ENCODE measurements around the gene PRKG1. TPM values are rescaled to one million over a fixed set of nuclear protein-coding genes. Genes with fewer than 3 reads are reported as not detected.

PRKG1 gene
- total RNA-seq, 5 donors from 2014 or later (not counting 1 experiment from before 2014, with no cell fraction given): 0.03 to 0.26 (median 0.19) TPM; not detected in 1

DNA sequence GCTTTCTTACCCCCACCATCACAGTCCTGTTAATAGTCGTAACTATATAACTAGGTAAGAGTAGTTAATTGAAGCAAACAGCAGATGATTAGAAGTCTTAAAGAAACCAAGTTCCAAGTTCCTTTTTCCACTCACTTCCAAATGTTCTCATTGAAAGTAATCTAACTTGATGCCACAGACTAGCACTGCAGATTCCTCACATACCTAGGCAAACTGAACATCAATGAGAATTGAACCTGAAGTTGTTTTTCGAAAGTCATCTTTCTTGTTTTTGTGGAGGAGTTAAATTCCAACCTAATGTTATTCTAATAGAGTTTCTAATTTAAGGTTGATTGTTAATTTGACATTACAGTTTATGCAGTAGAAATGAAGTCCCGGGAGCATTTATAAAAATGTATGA lies 5.5 kb downstream of the PRKG1 start:
- peaks cover 17 to 31% of the 10 kb centered on the region in 2 donors for H3K27me3 Mint-ChIP-seq

GRCh38 chr10:51080311-51081006 lies 6.2 kb downstream of the PRKG1 start:
- H3K27ac Mint-ChIP-seq: no peak overlapping the region
- 27% methylated on average over 1 of the region's 5 CpGs for WGBS (ENCODE audit: insufficient coverage)
- H3K36me3 Mint-ChIP-seq: no peaks in the 10 kb centered on the region
- Histone ChIP-seq H3K36me3 (ENCODE audit: control insufficient read depth in 2 of 2, extremely low read depth in 1 of 2, insufficient read depth in 1 of 2, low read length in 1 of 2) (no peaks in the 10 kb centered on the region), H3K9me3 (no peaks in the 10 kb centered on the region), H3K27me3 (replicated peaks in 1 of 2; ENCODE audit: control insufficient read depth in 2 of 2, extremely low read depth in 1 of 2, insufficient read depth in 2 of 2, low read length in 1 of 2) (peaks cover 2 to 3% of the 10 kb centered on the region in 2 experiments), H3K4me3 (ENCODE audit: control insufficient read depth in 1 of 2, extremely low read depth in 1 of 2, low read length in 1 of 2) (no peak overlapping the region), H3K27ac (ENCODE audit: low read length) (no peak overlapping the region), H3K4me1 (ENCODE audit: control insufficient read depth in 1 of 2, extremely low read depth in 1 of 2, insufficient read depth in 2 of 2, low read length in 2 of 2) (no peaks in the 10 kb centered on the region)
- peaks cover 10 to 28% of the 10 kb centered on the region in 2 donors for H3K27me3 Mint-ChIP-seq
- POLR2A ChIA-PET: interaction anchor here in 1 of 2 donors (0.6 kb wide), 1 partner anchor 9 kb away, joined by 3 read pairs; no protein-coding TSS in a partner anchor
- peaks cover 0 to 3% (median 0%) of the 10 kb centered on the region in 3 donors for H3K9me3 Mint-ChIP-seq
- CTCF ChIA-PET: no interaction called here
- H3K4me1 Mint-ChIP-seq: peaks cover 0 to 2% (median 0%) of the 10 kb centered on the region in 3 donors
- DNase-seq (no peak), ATAC-seq (replicated peaks in 1 of 4) (no peak)
- no peak overlapping the region for H3K4me3 Mint-ChIP-seq

More for the DNA sequence above, 5.5 kb downstream of the PRKG1 start:
- Histone ChIP-seq H3K4me1 (ENCODE audit: control insufficient read depth in 1 of 2, extremely low read depth in 1 of 2, insufficient read depth in 2 of 2, low read length in 2 of 2) (peaks cover 0 to 2% of the 10 kb centered on the region in 2 experiments), H3K36me3 (ENCODE audit: control insufficient read depth in 2 of 2, extremely low read depth in 1 of 2, insufficient read depth in 1 of 2, low read length in 1 of 2) (no peaks in the 10 kb centered on the region), H3K27me3 (replicated peaks in 1 of 2; ENCODE audit: control insufficient read depth in 2 of 2, extremely low read depth in 1 of 2, insufficient read depth in 2 of 2, low read length in 1 of 2) (peaks cover 2 to 7% of the 10 kb centered on the region in 2 experiments), H3K4me3 (ENCODE audit: control insufficient read depth in 1 of 2, extremely low read depth in 1 of 2, low read length in 1 of 2) (no peak overlapping the region), H3K27ac (ENCODE audit: low read length) (no peak overlapping the region), H3K9me3 (no peaks in the 10 kb centered on the region)
- WGBS (ENCODE audit: insufficient coverage): no CpG with 5 or more reads among the region's 3 CpGs
- CTCF ChIA-PET: no interaction called here
- no peak overlapping the region for H3K27ac Mint-ChIP-seq
- ATAC-seq (replicated peaks in 1 of 4): no peak
- no peak for DNase-seq
- no peaks in the 10 kb centered on the region for H3K36me3 Mint-ChIP-seq
- POLR2A ChIA-PET: no interaction called here
- H3K4me3 Mint-ChIP-seq: no peak overlapping the region
- H3K4me1 Mint-ChIP-seq: peaks cover 5 to 9% (median 7%) of the 10 kb centered on the region in 3 donors
- no peaks in the 10 kb centered on the region for H3K9me3 Mint-ChIP-seq

DNA sequence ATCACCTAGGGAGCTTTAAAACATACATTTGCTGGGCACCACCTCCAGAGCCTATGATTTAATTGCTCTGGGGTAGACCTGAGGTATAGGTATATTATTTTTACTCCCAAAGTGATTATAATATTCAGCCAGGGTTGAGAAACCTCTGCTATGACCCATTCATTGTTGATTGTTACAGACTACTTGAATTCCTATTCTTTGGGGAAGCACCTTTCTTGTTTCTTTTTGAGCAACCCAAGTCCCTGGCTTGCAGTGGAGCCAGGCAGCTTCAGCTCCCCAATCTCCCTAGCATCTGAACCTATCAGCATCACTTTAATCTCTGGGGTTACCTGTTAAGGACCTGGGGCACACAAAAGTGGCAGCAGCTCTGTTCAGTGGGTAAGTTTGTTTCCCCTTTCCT lies 8.6 kb downstream of the PRKG1 start:
- H3K4me3 ChIP-seq (ENCODE audit: control insufficient read depth in 1 of 2, extremely low read depth in 1 of 2, low read length in 1 of 2): no peak overlapping the region
- H3K4me1 Mint-ChIP-seq: no peaks in the 10 kb centered on the region
- peaks cover 0 to 3% of the 10 kb centered on the region in 2 experiments for H3K27me3 ChIP-seq (replicated peaks in 1 of 2; ENCODE audit: control insufficient read depth in 2 of 2, extremely low read depth in 1 of 2, insufficient read depth in 2 of 2, low read length in 1 of 2)
- H3K9me3 ChIP-seq: no peaks in the 10 kb centered on the region
- H3K36me3 ChIP-seq (ENCODE audit: control insufficient read depth in 2 of 2, extremely low read depth in 1 of 2, insufficient read depth in 1 of 2, low read length in 1 of 2): no peaks in the 10 kb centered on the region
- DNase-seq: no peak
- ChIA-PET POLR2A (no interaction called here), CTCF (interaction anchor here in 1 of 2 donors (0.6 kb wide), 1 partner anchor 508 kb away, joined by 5 read pairs; no protein-coding TSS in a partner anchor)
- ATAC-seq (replicated peaks in 1 of 4): no peak
- peaks cover 0 to 3% (median 0%) of the 10 kb centered on the region in 3 donors for H3K9me3 Mint-ChIP-seq
- H3K36me3 Mint-ChIP-seq: no peaks in the 10 kb centered on the region
- H3K4me1 ChIP-seq (ENCODE audit: control insufficient read depth in 1 of 2, extremely low read depth in 1 of 2, insufficient read depth in 2 of 2, low read length in 2 of 2): no peaks in the 10 kb centered on the region
- H3K27ac Mint-ChIP-seq: no peak overlapping the region
- no peak overlapping the region for H3K27ac ChIP-seq (ENCODE audit: low read length)
- H3K27me3 Mint-ChIP-seq: peaks cover 3 to 15% of the 10 kb centered on the region in 2 donors
- H3K4me3 Mint-ChIP-seq: no peak overlapping the region

- ChIA-PET POLR2A (no interaction called here), CTCF (interaction anchor here in 1 of 2 donors (0.6 kb wide), 1 partner anchor 507 kb away, joined by 5 read pairs; no protein-coding TSS in a partner anchor)
- no peak overlapping the region for H3K4me3 ChIP-seq (ENCODE audit: control insufficient read depth in 1 of 2, extremely low read depth in 1 of 2, low read length in 1 of 2)
- Mint-ChIP-seq H3K27ac (no peak overlapping the region), H3K9me3 (peaks cover 0 to 3% (median 0%) of the 10 kb centered on the region in 3 donors), H3K4me3 (no peak overlapping the region), H3K4me1 (no peaks in the 10 kb centered on the region), H3K27me3 (peaks cover 3 to 15% of the 10 kb centered on the region in 2 donors), H3K36me3 (no peaks in the 10 kb centered on the region)
- no peaks in the 10 kb centered on the region for H3K4me1 ChIP-seq (ENCODE audit: control insufficient read depth in 1 of 2, extremely low read depth in 1 of 2, insufficient read depth in 2 of 2, low read length in 2 of 2)
- no peak for ATAC-seq (replicated peaks in 1 of 4)
- no peaks in the 10 kb centered on the region for H3K27me3 ChIP-seq (replicated peaks in 1 of 2; ENCODE audit: control insufficient read depth in 2 of 2, extremely low read depth in 1 of 2, insufficient read depth in 2 of 2, low read length in 1 of 2)
- 68% methylated on average over 3 of the region's 6 CpGs for WGBS (ENCODE audit: insufficient coverage)
- H3K36me3 ChIP-seq (ENCODE audit: control insufficient read depth in 2 of 2, extremely low read depth in 1 of 2, insufficient read depth in 1 of 2, low read length in 1 of 2): no peaks in the 10 kb centered on the region
- H3K9me3 ChIP-seq: no peaks in the 10 kb centered on the region
- DNase-seq: no peak
- no peak overlapping the region for H3K27ac ChIP-seq (ENCODE audit: low read length)
These were observed 9.1 kb downstream of the PRKG1 start for GRCh38 chr10:51083356-51083853.

GRCh38 chr10:51085204-51085603 lies 10.9 kb downstream of the PRKG1 start:
- Mint-ChIP-seq H3K4me1 (no peaks in the 10 kb centered on the region), H3K27ac (no peak overlapping the region), H3K9me3 (peaks cover 0 to 3% (median 0%) of the 10 kb centered on the region in 3 donors), H3K4me3 (no peak overlapping the region), H3K36me3 (no peaks in the 10 kb centered on the region), H3K27me3 (peaks cover 3 to 7% of the 10 kb centered on the region in 2 donors)
- Histone ChIP-seq H3K4me3 (ENCODE audit: control insufficient read depth in 1 of 2, extremely low read depth in 1 of 2, low read length in 1 of 2) (no peak overlapping the region), H3K36me3 (ENCODE audit: control insufficient read depth in 2 of 2, extremely low read depth in 1 of 2, insufficient read depth in 1 of 2, low read length in 1 of 2) (no peaks in the 10 kb centered on the region), H3K27me3 (replicated peaks in 1 of 2; ENCODE audit: control insufficient read depth in 2 of 2, extremely low read depth in 1 of 2, insufficient read depth in 2 of 2, low read length in 1 of 2) (no peaks in the 10 kb centered on the region), H3K27ac (ENCODE audit: low read length) (no peak overlapping the region), H3K4me1 (ENCODE audit: control insufficient read depth in 1 of 2, extremely low read depth in 1 of 2, insufficient read depth in 2 of 2, low read length in 2 of 2) (no peaks in the 10 kb centered on the region), H3K9me3 (no peaks in the 10 kb centered on the region)
- whole genome bisulfite sequencing (ENCODE audit: insufficient coverage): no CpG with 5 or more reads among the region's 5 CpGs
- ChIA-PET POLR2A (no interaction called here), CTCF (no interaction called here)
- DNase-seq: no peak
- ATAC-seq (replicated peaks in 1 of 4): no peak

DNA sequence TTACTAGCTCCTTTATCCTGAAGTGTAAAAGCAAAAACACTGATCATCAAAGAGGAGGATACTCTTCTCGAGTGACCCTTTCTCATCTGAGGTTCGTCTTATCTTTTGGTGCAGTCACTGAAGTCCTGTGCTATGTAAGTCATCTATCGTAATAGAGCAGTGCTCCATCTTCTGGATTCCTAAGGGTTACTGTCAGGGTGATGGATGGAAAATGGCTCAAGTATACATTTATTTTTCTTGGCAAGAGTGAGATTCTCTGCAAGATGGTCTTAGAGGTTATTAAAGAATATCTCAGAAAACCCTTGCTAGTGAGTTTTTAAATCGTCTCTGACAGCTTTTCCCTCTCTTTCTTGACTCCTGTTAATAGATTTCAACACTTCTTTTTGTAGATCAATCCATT lies 12.4 kb downstream of the PRKG1 start:
- no peak overlapping the region for H3K27ac ChIP-seq (ENCODE audit: low read length)
- H3K9me3 Mint-ChIP-seq: peaks cover 0 to 3% (median 0%) of the 10 kb centered on the region in 3 donors
- no peak overlapping the region for H3K4me3 Mint-ChIP-seq
- ChIA-PET CTCF (no interaction called here), POLR2A (no interaction called here)
- DNase-seq (no peak), ATAC-seq (replicated peaks in 1 of 4) (no peak)
- H3K9me3 ChIP-seq: no peaks in the 10 kb centered on the region
- no peak overlapping the region for H3K27ac Mint-ChIP-seq
- no peaks in the 10 kb centered on the region for H3K4me1 Mint-ChIP-seq
- H3K36me3 Mint-ChIP-seq: no peaks in the 10 kb centered on the region
- H3K4me3 ChIP-seq (ENCODE audit: control insufficient read depth in 1 of 2, extremely low read depth in 1 of 2, low read length in 1 of 2): no peak overlapping the region
- 80% methylated on average over 2 of the region's 4 CpGs for WGBS (ENCODE audit: insufficient coverage)
- H3K4me1 ChIP-seq (ENCODE audit: control insufficient read depth in 1 of 2, extremely low read depth in 1 of 2, insufficient read depth in 2 of 2, low read length in 2 of 2): no peaks in the 10 kb centered on the region
- H3K27me3 ChIP-seq (replicated peaks in 1 of 2; ENCODE audit: control insufficient read depth in 2 of 2, extremely low read depth in 1 of 2, insufficient read depth in 2 of 2, low read length in 1 of 2): no peaks in the 10 kb centered on the region
- H3K36me3 ChIP-seq (ENCODE audit: control insufficient read depth in 2 of 2, extremely low read depth in 1 of 2, insufficient read depth in 1 of 2, low read length in 1 of 2): no peaks in the 10 kb centered on the region
- peaks cover 0 to 7% of the 10 kb centered on the region in 2 donors for H3K27me3 Mint-ChIP-seq
